NCI-H1436 treated with DMSO at 0.1 percent for 48 hours (cell line): ENCODE measurements around the gene OVCA2.

Experiments used
- DNase-seq: peaks from one replicate; lab custom pipeline; 2025; lab: John Stamatoyannopoulos, UW

Gene OVCA2

GRCh38 chr17:2034157-2034556, 7.7 kb upstream of the OVCA2 start:
- no peak for DNase-seq

DNA sequence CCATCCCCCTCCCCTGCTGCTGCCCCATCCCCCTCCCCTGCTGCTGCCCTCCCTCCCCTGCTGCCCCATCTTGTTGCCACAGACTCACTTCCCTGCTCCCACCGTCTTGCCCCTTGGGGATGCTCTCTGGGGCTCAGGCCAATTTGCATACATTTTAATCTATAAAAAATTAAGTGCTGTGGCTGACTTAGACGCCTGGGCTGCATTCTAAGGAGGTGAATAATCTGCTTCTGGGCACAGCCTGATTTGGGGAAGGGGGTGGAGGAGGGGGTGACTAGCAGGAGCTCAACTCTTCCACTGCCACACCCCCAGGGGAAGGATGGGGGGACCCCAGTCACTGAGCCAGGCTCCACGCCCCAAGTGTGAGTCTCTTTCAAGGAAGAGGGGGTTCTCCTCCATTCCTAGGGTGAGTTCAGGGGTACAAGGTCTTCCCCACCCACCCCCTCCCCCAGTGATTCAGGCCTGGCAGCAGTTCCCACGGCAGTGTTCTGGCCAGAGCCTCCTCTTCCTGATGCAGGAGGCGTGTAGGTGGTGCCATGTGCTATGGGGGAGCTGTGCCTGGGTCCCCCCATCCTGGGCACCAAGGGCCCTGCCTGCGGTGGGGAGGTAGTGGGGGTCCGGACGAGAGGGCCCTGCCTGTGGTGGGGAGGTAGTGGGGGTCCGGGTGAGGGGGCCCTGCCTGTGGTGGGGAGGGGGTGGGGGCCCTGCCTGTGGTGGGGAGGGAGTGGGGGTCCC, 6.8 kb upstream of the OVCA2 start:
- no peak for DNase-seq

DNA sequence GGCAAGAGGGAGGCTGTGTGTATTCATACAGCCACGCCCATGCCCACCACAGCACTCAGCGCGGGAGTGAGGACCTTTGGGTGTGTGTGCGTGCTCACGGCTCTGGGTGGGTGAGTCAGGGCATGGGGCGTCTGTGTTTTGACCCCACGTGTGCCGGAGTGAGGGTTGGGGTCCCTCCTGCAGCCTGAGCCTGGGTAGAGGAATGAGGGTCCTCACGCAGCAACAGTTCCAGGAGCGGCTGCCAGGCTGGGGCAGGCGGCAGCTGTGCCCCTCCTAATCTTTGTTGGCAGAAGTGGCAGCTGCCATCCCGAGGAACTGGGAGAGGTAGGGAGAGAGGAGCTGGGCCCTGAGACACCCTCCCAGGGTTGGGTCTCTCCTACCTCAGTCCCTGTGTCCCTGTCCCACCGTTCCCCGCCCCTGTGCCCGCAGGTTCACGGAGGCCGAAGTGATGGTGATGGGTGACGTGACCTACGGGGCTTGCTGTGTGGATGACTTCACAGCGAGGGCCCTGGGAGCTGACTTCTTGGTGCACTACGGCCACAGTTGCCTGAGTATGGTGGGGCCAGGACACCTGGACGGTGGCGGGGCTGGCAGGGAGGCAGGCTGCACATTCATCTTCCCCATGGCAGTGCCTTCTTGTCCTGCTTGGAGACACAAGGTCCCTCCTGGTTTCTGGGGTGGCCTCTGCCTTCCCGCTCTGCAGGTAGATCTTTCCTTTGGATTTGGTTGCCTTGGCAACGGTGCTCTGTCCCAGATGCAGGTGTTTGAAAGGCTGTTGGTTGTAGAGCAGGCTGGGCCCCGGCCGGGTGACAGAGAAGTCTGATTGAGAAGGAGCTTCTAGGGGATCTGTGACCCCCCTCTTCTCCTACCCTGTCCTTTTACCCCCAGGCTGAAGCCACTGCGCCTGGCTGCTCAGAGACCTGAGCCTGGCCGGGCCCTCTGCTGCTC, 6.0 kb upstream of the OVCA2 start:
- no peak for DNase-seq

DNA sequence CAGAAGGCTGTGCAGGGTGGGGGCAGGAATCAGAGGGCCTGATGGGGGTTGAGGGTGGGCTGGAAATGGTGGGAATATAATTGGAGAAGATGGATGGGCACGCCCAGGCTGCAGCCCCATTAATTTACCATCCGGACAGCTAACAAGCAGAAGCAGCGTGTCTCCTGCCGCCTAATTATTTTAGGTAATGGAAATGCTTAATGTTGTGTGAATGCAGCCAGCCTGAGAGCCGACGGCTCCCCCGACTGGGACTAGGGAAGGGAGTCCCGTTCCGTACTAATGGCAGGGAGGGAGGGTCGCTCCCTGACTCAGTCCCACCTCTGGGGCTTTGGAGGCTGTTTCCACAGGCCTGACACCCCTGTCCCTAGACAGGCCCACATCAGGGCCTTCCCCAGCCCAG, 4.7 kb upstream of the OVCA2 start:
- DNase-seq, result no peak

- DNase-seq, result no peak
Measured at GRCh38 chr17:2040219-2040827, 1.5 kb upstream of the OVCA2 start.

GRCh38 chr17:2040942-2041560, 771 bp upstream of the OVCA2 start:
- no peak for DNase-seq

- DNase-seq, result no peak
Measured at GRCh38 chr17:2042390-2042847, 597 bp downstream of the OVCA2 start.

GRCh38 chr17:2042933-2043332, 1.1 kb downstream of the OVCA2 start:
- no peak for DNase-seq

GRCh38 chr17:2043785-2044184, 2.0 kb downstream of the OVCA2 start:
- DNase-seq, result no peak

DNA sequence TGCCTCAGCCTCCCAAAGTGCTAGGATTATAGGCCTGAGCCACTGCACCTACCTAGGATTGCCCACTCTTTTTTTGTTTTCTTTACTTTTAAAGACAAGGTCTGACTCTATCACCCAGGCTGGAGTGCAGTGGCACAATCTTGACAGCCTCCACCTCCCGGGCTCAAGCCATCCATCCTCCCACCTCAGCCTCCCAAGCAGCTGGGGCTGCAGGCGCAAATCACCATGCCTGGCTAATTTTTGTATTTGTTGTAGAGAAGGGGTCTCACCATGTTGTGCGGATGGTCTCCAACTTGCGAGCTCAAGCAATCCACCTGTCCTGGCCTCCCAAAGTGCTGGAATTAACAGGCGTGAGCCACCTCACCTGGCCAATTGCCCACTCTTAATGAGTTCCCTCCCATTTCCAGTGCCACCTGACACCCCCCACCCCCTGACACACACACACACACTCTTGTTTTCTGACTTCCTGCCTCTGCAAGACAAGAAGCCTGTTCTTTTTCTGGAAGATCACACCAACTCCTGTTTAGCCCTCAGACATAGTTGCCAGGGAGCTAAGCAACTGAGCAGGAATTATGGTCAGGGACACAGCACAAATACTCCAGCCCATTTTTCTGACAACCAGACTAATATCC, 2.6 kb downstream of the OVCA2 start:
- DNase-seq, result no peak

- no peak for DNase-seq
Measured at GRCh38 chr17:2047590-2047989, 5.8 kb downstream of the OVCA2 start.

DNA sequence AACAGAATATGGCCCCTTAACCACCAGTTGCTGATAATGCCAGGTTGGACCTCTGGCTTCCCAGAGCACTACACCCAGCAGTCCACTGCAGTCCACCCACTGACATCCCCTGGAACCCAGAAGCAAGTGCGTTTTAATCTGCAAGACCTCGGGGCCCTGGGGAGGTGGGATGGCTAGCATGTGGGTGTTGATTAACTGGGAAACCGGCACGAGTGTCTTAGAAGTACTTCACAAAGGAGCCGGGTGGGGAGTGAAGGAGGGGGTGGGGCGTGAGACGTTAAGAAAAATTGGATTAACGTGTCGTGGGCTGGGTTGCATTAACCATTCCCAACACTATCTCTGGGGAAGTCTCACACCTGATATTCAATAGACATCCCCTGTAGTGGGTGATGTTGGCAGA, 7.0 kb downstream of the OVCA2 start:
- DNase-seq, result no peak

DNA sequence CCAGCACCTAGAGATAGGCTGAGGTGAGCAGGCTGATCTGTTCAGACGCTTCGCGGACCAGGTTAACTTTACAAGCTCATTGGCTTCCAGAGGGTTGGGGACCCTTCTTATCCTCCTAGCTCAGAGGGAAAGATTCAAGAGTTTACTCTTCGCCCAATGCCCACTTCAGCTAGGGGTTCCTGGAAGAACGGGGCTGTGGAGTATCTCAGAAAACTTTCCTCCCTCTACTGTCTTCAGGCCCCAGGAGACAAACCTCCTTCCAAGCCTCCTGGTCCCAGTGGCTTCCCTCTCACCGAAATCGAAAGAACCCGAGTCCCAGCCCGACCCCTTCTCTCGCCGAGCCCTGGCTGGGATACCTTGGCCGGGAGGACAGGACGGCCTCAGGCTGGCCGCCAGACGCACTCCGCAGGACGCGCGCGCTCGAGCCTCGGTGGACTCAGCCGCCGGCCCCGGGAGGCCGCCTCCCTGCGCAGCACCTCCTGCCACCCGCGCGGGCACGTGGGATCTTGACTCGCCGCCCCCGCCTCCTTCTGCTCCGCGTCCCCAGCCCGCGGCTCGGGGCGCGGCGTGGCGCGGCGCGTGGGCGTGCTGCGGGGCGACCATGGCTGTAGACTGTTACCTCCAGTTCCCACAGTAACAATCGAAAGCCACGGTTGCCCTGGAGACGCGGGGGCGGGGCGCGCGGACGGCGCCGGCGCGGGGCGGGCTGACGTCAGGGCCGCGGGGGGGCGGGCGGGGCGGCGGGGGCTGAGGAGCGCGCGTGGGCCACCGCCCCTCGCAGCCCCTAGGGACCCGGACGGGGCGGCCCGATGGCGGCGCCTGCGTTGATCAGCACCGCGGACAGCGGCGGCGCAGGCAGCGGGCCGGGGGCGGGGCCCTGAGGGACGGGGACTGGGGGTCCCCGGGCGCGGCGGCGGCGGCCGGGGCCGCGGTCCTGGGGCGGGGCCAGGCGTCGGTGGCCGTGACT, 7.8 kb downstream of the OVCA2 start:
- no peak for DNase-seq

- DNase-seq, result no peak
Measured at GRCh38 chr17:2050300-2051060, 8.7 kb downstream of the OVCA2 start.

- DNase-seq, result no peak
Measured at GRCh38 chr17:2051061-2051932, 9.5 kb downstream of the OVCA2 start.

- DNase-seq, result no peak
Measured at GRCh38 chr17:2051933-2052559, 10.2 kb downstream of the OVCA2 start.

GRCh38 chr17:2053380-2054261, 11.8 kb downstream of the OVCA2 start:
- DNase-seq, result no peak

- no peak for DNase-seq
Measured at GRCh38 chr17:2054262-2054511, 12.4 kb downstream of the OVCA2 start.
